GM19397 (cell line): ENCODE data around the gene PPT1.
"Not testable (repeated sequence)": the region's sequence is repeated elsewhere in the genome, so short reads cannot be mapped to it uniquely, and the experiment has no call there.

Experiments used
- ATAC-seq: cut with Tn5 transposase; IDR thresholded peaks from one replicate; pipeline ENCODE4 v1.9.1; 2021; ENCODE audit warnings: mild to moderate bottlenecking, moderate library complexity; ENCODE audit not compliant: unreplicated experiment

Gene PPT1

DNA sequence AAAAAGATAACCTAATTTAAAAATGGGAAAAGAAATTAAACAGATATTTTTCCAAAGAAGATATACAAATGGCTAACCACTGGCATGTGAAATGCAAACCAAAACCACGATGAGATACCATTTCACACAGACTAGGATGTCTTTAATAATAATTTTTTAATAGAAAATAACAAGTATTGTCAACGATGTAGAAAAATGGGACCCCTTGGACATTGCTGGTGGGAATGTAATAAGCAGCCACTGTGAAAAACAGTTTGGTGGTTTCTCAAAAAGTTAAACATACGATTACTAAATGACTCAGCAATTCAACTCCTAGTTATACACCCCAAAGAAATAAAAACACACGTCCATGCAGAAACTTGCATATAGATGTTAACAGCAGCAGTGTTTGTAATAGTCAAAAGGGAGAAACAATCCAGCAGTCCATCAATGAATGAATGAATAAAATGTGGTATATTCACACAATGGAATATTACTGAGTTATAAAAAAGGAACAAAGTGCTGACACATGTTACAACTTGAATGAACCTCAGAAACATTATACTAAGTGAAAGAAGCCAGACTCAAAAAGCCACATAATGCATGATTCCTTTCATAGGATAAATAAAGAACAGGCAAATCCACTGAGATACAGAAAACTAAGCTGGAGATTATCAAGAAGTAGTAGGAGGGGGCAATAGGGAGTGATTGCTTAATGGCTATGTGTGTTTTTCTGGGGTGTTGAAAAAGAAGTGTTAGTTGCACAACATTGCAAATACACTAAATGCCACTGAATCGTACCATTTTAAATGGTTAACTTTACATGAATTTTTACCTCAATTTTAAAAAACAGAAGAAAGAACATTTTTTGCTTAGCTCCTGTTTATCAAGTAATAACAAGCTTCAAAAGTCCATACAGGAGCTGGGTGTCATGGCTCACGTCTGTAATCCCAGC, 4.1 kb downstream of the PPT1 start:
- no peak for ATAC-seq

GRCh38 chr1:40092241-40092640, 4.8 kb downstream of the PPT1 start:
- no peak for ATAC-seq

- no peak for ATAC-seq
Observed at GRCh38 chr1:40090652-40091355, 6.2 kb downstream of the PPT1 start.

- not testable (repeated sequence) for ATAC-seq
Observed at GRCh38 chr1:40084750-40085149, 12.3 kb downstream of the PPT1 start.

GRCh38 chr1:40081871-40082270, 15.2 kb downstream of the PPT1 start:
- no peak for ATAC-seq

- no peak for ATAC-seq
Observed at GRCh38 chr1:40079774-40080400, 17.2 kb downstream of the PPT1 start.

GRCh38 chr1:40078512-40079333, 18.3 kb downstream of the PPT1 start:
- ATAC-seq, result no peak

DNA sequence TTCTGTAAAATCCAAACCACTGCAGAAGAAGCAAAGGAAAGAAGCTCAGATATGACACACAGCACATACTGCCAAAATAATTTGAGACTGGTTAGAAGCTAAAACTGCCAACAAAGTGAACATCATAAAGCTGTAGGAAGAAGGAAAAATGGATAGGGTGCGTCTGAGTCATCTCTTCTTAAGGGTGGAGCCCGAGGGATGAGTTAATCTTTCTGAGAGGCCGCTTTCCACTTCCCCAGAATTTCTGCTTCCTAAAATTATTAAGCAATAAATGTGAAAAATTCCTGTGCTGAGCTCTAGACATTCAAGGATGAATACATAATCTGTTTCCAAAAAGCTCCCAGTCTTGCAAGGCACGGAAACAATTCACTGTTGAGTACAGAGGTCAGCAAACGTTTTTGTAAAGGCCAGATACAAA, 20.1 kb downstream of the PPT1 start:
- no peak for ATAC-seq

DNA sequence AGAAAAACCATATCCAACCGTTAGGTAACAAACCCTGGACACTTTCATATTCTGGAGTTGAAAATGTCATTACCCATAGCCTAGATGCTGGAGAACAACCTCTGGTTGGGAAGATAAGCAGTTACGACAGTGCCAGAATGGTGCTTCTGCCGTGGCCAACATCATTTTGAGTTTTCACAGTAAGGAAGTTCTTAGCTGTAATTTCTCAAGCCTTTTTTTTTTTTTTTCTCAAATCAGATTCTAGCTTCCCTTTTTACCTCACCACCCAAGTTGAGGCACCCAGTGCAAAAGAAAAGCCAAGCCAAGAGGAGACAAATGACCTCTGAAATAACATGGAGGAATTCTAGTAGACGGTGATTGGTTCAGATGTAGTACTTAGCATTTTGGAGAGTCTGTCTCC, 21.8 kb downstream of the PPT1 start:
- no peak for ATAC-seq

DNA sequence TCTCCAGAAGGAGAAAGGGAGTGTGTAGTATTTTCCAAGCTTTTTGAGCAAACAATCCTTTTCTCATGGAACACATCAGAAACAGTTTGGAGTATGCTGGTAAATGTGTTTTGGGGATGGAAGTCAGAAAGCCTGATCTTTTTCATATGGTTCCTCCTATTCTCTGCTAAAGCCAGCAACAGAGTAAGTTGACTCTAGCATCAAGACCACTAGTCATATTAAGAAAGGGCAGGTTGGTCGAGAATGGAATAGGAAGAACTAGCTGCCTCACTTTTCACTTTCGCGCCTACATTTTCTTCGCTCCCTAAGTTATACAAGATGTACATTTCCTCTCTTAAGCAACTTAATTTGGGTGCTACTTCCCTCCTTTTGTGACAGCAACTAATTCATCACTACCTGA, 24.0 kb downstream of the PPT1 start:
- no peak for ATAC-seq

DNA sequence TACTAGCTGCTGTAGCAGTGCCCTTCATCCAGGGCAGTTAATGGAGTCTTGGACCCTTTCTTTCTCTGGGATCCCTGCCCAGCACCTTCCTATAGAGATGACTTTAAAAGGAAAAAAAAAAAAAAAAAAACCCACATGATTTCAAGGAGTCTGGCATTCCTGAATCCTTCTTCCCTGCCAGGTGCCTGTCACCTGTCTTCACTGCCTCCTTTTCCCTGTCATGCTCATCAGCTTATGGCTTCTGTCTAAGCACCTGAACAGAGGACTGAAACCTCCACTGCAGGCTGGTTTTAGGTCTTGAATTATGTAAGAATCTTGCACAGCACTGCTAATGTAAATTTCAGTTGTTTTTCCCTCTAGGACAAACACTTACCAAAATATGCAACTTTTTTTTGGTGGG, 24.9 kb downstream of the PPT1 start:
- ATAC-seq, result no peak

- ATAC-seq, result no peak
Observed at GRCh38 chr1:40067851-40068250, 29.2 kb downstream of the PPT1 start.

DNA sequence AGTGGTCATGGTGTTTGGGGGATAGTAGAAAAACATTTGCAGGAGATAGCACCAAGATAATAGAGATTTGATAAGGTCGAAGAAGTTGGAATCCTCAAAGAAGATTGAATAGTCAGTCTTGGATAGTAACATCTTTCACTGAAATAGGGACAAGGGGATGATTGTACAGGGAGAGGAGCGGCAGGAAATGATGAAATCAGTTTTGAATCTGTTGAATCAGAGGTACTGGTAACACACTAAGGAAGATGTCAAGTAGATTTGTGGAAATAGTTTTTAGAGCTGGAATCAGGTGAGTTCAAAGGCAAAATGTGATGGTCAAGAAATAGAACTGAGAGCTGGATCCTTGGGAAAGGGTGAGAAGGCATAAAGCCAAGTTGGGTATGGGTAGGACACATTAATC, 30.0 kb downstream of the PPT1 start:
- no peak for ATAC-seq

- peak; percentile 73 for ATAC-seq
Observed at GRCh38 chr1:40064797-40065499, 32.1 kb downstream of the PPT1 start.

- no peak for ATAC-seq
Observed at GRCh38 chr1:40059960-40060750, 36.9 kb downstream of the PPT1 start.

- ATAC-seq, result no peak
Observed at GRCh38 chr1:40059338-40059959, 37.6 kb downstream of the PPT1 start.

DNA sequence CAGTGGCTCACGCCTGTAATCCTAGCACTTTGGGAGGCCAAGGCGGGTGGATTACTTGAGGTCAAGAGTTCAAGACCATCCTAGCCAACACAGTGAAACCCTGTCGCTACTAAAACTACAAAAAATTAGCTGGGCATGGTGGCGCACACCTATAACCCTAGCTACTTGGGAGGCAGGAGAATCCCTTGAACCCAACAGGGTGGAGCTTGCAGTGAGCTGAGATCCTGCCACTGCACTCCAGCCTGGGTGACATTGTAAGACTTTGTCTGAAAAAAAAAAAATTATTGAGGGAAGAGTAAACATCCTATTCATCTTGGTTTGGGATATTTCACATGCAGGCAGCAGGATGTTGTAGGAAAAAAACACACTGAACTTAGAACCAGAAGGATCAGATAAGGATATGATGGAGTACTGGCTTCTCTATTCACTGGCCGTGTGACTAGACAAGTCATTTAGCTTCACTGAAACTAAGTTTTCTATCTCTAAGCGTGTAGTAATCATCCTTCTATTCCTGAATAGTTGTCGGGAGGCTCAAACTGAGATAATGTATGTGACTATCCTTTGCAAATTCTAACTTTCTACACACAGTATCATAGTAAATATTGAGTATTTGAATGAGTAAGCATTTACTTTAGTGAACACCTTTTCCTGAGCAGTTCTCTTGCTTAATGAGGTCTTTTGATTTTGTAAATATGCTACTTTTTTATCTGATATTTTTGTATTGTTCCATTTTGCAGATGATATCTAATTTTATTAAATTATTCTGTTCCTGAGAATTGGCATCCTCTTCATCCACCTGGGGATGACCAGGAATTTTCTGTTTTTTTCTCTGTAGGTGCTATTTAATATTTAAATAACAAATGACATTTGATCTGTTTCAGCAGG, 38.4 kb downstream of the PPT1 start:
- no peak for ATAC-seq

- ATAC-seq, result no peak
Observed at GRCh38 chr1:40058097-40058452, 39.0 kb downstream of the PPT1 start.
